Neural progenitor cell (in vitro differentiated cells): ENCODE data around the gene CDH13. TPM values are rescaled to one million over a fixed set of nuclear protein-coding genes. Genes with fewer than 3 reads are reported as not detected.

Experiments used
- DNase-seq: peaks from one replicate; pipeline ENCODE4 v3.0.0-alpha.2; 2016; ENCODE audit warnings: low spot score
- H2AFZ ChIP-seq: fragments of 200-600 bp; sonication (generic); replicated peaks from 2 replicates; pipeline ENCODE4 v1.6.1; 2016; ENCODE audit warnings: antibody characterized with exemption
- H3F3A ChIP-seq: fragments of 200-600 bp; sonication (generic); 2 replicates; pipeline ENCODE4 v1.6.1; 2016; ENCODE audit warnings: antibody characterized with exemption, low read depth
- H3K27ac ChIP-seq: fragments of 200-600 bp; sonication (generic); 2 replicates; pipeline ENCODE4 v1.5.1; 2016; ENCODE audit warnings: mild to moderate bottlenecking
- H3K27me3 ChIP-seq: fragments of 200-600 bp; sonication (generic); 2 replicates; pipeline ENCODE4 v1.6.1; 2016; ENCODE audit warnings: mild to moderate bottlenecking, moderate library complexity
- H3K36me3 ChIP-seq: fragments of 200-600 bp; sonication (generic); 2 replicates; pipeline ENCODE4 v1.5.1; 2016
- H3K4me1 ChIP-seq: fragments of 200-600 bp; sonication (generic); 2 replicates; pipeline ENCODE4 v1.6.1; 2016; ENCODE audit warnings: mixed run types
- H3K4me2 ChIP-seq: fragments of 200-600 bp; sonication (generic); 2 replicates; pipeline ENCODE4 v1.6.1; 2016
- H3K4me3 ChIP-seq: fragments of 200-600 bp; sonication (generic); 2 replicates; pipeline ENCODE4 v1.5.1; 2016
- H3K79me2 ChIP-seq: fragments of 200-600 bp; sonication (generic); 2 replicates; pipeline ENCODE4 v1.6.1; 2016; ENCODE audit warnings: low read depth
- H3K9ac ChIP-seq: fragments of 200-600 bp; sonication (generic); 2 replicates; pipeline ENCODE4 v1.6.1; 2016
- H3K9me3 ChIP-seq: fragments of 200-600 bp; sonication (generic); 2 replicates; pipeline ENCODE4 v1.5.1; 2016; ENCODE audit warnings: low read depth
- H4K20me1 ChIP-seq: fragments of 200-600 bp; sonication (generic); 2 replicates; pipeline ENCODE4 v1.6.1; 2016; ENCODE audit warnings: low read depth
- H3K27ac Mint-ChIP-seq: 3 replicates; pipeline ENCODE4 v1.8.0; 2021; ENCODE audit warnings: mixed read lengths
- H3K27me3 Mint-ChIP-seq: 2 replicates; pipeline ENCODE4 v1.8.0; 2022; ENCODE audit warnings: low read depth, mild to moderate bottlenecking, inconsistent platforms, moderate library complexity, mixed read lengths; ENCODE audit not compliant: insufficient read depth
- H3K36me3 Mint-ChIP-seq: 3 replicates; pipeline ENCODE4 v1.8.0; 2021; ENCODE audit warnings: mixed read lengths
- H3K4me1 Mint-ChIP-seq: 3 replicates; pipeline ENCODE4 v1.8.0; 2021; ENCODE audit warnings: mixed read lengths
- H3K4me3 Mint-ChIP-seq: 3 replicates; pipeline ENCODE4 v1.8.0; 2021; ENCODE audit warnings: mild to moderate bottlenecking, moderate library complexity, mixed read lengths
- H3K9me3 Mint-ChIP-seq: 3 replicates; pipeline ENCODE4 v1.8.0; 2020; ENCODE audit warnings: mixed read lengths
- CTCF ChIP-seq: fragments of 200-600 bp; sonication (generic); IDR thresholded peaks from 2 replicates; pipeline ENCODE4 v1.5.1; 2017; ENCODE audit warnings: antibody characterized with exemption, mild to moderate bottlenecking
- EZH2 ChIP-seq: fragments of 200-600 bp; sonication (generic); IDR thresholded peaks from 2 replicates; pipeline ENCODE4 v1.6.1; 2017; ENCODE audit warnings: antibody characterized with exemption, mild to moderate bottlenecking, moderate library complexity
- EZH2phosphoT487 ChIP-seq: fragments of 200-600 bp; sonication (generic); IDR thresholded peaks from 2 replicates; pipeline ENCODE4 v1.6.1; 2017; ENCODE audit warnings: antibody characterized with exemption
- total RNA-seq: library from RNA; depleted of rRNA; stranded (reverse); fragments of >200 nt; gene quantifications from 2 replicates; pipeline ENCODE4 v1.2.3, GENCODE V29; 2015; ENCODE audit warnings: low replicate concordance

CDH13 gene
- total RNA-seq, 1 donor from 2014 or later: 3.0 TPM

GRCh38 chr16:83145297-83145696 is 518.5 kb downstream of the CDH13 start:
- Mint-ChIP-seq H3K36me3 (no peaks in the 10 kb centered on the region), H3K27me3 (no peaks in the 10 kb centered on the region), H3K9me3 (no peaks in the 10 kb centered on the region), H3K4me1 (peaks cover 4% of the 10 kb centered on the region), H3K4me3 (no peak overlapping the region), H3K27ac (no peak overlapping the region)
- H2AFZ ChIP-seq: no peak overlapping the region
- H3K9me3 ChIP-seq: no peaks in the 10 kb centered on the region
- no peak overlapping the region for H3K9ac ChIP-seq
- TF ChIP-seq CTCF (no peak), EZH2phosphoT487 (no peak), EZH2 (no peak)
- no peak for DNase-seq
- no peaks in the 10 kb centered on the region for H3K4me1 ChIP-seq
- H3K27ac ChIP-seq: no peak overlapping the region
- H3K4me3 ChIP-seq: no peak overlapping the region
- H3K27me3 ChIP-seq: no peaks in the 10 kb centered on the region
- H3F3A ChIP-seq: no peaks in the 10 kb centered on the region
- H3K79me2 ChIP-seq: no peaks in the 10 kb centered on the region
- no peak overlapping the region for H3K4me2 ChIP-seq
- no peaks in the 10 kb centered on the region for H4K20me1 ChIP-seq
- H3K36me3 ChIP-seq: no peaks in the 10 kb centered on the region

DNA sequence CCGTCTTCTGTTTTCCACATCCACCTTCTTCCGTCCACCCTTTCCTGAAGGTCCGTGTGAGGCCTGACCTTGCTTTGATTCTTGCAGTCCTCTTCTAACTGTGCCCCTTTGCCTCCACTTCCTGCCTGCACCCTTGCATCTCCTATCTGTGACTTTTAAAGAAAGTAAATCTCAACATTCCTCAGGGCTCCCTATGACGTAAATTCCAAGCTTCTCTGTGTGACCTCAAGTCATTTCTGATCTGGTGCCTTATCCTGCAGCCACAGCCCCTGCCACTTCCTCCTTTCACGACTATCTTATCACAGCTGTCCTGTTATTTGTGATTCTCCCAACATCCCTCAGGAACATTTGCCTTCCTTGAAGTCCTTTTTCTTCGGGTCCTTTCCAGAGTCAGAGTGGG is 520.5 kb downstream of the CDH13 start:
- Histone ChIP-seq H3K9me3 (no peaks in the 10 kb centered on the region), H3K27ac (no peak overlapping the region), H3K4me1 (no peaks in the 10 kb centered on the region), H3K79me2 (no peaks in the 10 kb centered on the region), H3K36me3 (no peaks in the 10 kb centered on the region), H4K20me1 (no peaks in the 10 kb centered on the region), H2AFZ (no peak overlapping the region), H3K9ac (no peak overlapping the region), H3F3A (no peaks in the 10 kb centered on the region), H3K4me2 (no peak overlapping the region), H3K4me3 (no peak overlapping the region), H3K27me3 (no peaks in the 10 kb centered on the region)
- Mint-ChIP-seq H3K36me3 (no peaks in the 10 kb centered on the region), H3K9me3 (no peaks in the 10 kb centered on the region), H3K27me3 (no peaks in the 10 kb centered on the region), H3K4me3 (no peak overlapping the region), H3K27ac (no peak overlapping the region), H3K4me1 (peaks cover 4% of the 10 kb centered on the region)
- TF ChIP-seq EZH2phosphoT487: no peak
- no peak for TF ChIP-seq CTCF
- TF ChIP-seq EZH2: no peak
- DNase-seq: no peak

DNA sequence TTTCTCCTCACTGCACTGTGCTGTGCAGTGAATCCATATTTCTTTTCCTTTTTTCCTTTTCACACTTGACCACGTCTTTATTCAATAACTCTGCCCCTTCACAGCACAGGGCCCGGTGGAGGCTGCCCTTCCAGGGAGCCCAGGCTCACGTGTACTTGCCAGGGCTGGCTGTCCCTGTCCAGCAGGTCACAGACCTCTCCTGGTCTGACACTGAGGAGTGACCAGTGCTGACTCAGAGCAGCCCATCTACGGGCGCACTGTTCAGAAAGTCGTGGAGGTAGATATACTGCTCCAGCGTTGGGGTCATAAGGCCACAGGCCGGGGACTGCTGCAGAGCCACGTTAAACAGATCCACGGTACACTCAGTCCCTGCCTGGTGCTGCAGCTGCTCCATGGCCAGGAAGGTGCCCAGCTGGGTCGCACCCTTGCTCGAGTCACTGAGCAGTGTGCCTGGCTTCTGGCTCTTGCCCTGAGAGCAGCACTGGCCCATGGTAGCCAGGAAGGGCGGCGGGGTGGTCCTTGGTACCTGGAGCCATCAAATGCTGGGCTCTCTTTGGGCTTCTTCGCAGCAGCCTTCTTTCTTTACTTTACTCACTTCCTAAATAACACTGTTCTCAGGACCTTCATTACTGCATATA is 531.7 kb downstream of the CDH13 start:
- H3K4me2 ChIP-seq: no peak overlapping the region
- no peaks in the 10 kb centered on the region for H3K27me3 ChIP-seq
- no peak overlapping the region for H3K27ac ChIP-seq
- DNase-seq: no peak
- H3K4me3 ChIP-seq: no peak overlapping the region
- no peak overlapping the region for H3K9ac ChIP-seq
- Mint-ChIP-seq H3K27me3 (no peaks in the 10 kb centered on the region), H3K9me3 (peaks cover 4% of the 10 kb centered on the region), H3K4me3 (no peak overlapping the region), H3K4me1 (peaks cover 3% of the 10 kb centered on the region), H3K36me3 (no peaks in the 10 kb centered on the region), H3K27ac (no peak overlapping the region)
- H2AFZ ChIP-seq: no peak overlapping the region
- no peaks in the 10 kb centered on the region for H3K36me3 ChIP-seq
- no peaks in the 10 kb centered on the region for H3K79me2 ChIP-seq
- no peaks in the 10 kb centered on the region for H3F3A ChIP-seq
- no peaks in the 10 kb centered on the region for H3K9me3 ChIP-seq
- no peaks in the 10 kb centered on the region for H4K20me1 ChIP-seq
- no peaks in the 10 kb centered on the region for H3K4me1 ChIP-seq
- TF ChIP-seq EZH2: no peak

DNA sequence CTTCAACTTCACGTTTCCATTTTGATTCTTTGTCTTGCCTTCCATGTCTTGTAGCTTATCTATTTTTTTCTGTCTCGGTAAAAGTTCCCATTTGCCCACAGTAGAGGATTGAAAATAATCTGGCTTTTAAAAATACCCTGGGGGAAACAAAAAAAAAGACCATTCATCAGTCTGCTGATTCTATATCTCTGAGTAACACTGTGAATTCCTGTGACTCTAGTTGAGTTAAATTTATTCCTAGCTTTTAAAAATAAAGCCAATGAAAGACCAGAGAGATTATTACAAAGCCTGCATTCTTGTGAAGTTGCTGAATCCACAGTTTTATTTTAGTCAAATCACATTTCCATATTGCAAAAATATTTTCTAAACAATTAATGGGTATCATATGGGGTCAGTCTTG is 532.3 kb downstream of the CDH13 start:
- no peak overlapping the region for H3K9ac ChIP-seq
- H3K9me3 ChIP-seq: no peaks in the 10 kb centered on the region
- no peaks in the 10 kb centered on the region for H3K36me3 ChIP-seq
- no peaks in the 10 kb centered on the region for H3K36me3 Mint-ChIP-seq
- no peaks in the 10 kb centered on the region for H3K27me3 ChIP-seq
- H4K20me1 ChIP-seq: no peaks in the 10 kb centered on the region
- H3K27me3 Mint-ChIP-seq: peaks cover under 1% of the 10 kb centered on the region
- no peak overlapping the region for H3K4me2 ChIP-seq
- no peak overlapping the region for H2AFZ ChIP-seq
- no peak overlapping the region for H3K27ac ChIP-seq
- no peak overlapping the region for H3K27ac Mint-ChIP-seq
- peaks cover 3% of the 10 kb centered on the region for H3K4me1 Mint-ChIP-seq
- no peak overlapping the region for H3K4me3 ChIP-seq
- no peaks in the 10 kb centered on the region for H3K79me2 ChIP-seq
- H3F3A ChIP-seq: no peaks in the 10 kb centered on the region
- no peaks in the 10 kb centered on the region for H3K4me1 ChIP-seq
- no peak for TF ChIP-seq EZH2phosphoT487
- TF ChIP-seq CTCF: no peak
- no peak for TF ChIP-seq EZH2
- peaks cover under 1% of the 10 kb centered on the region for H3K9me3 Mint-ChIP-seq
- H3K4me3 Mint-ChIP-seq: no peak overlapping the region
- DNase-seq: no peak
